ENCODE data around the gene AHRR. TPM values are rescaled to one million over a fixed set of nuclear protein-coding genes. Genes with fewer than 3 reads are reported as not detected.

Gene AHRR
- total RNA-seq, 4 donors from 2014 or later, result 1.3 to 8.8 (median 1.5) TPM

DNA sequence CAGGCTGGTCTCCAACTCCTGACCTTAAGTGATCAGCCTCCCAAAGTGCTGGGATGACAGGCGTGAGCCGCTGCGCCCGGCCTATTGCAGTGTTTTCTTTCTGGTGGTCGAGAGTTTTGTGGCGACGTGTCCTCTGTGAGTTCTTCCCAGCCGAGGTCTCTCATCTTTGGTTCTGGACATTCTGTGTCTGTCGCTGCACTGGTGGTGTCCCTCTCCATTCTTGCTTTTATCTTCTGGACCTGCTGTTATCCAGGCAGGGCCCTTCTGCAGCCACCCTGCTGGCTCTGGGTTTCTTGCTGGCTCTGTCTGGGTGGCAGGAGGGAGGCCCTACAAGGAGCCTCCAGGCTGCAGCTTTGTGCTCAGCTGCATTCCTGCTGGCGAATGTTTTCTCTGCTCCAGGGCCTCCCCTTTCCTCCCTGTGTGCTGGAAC lies 72.3 kb downstream of the AHRR start:
- H3K9me3 ChIP-seq, result no peaks in the 10 kb centered on the region
- H3K36me3 ChIP-seq, result no peaks in the 10 kb centered on the region
- TF ChIP-seq POLR2AphosphoS5 (IDR thresholded peaks at IDR 0.05), result no peak
- TF ChIP-seq EP300 (IDR thresholded peaks at IDR 0.05; ENCODE audit: low read depth), result no peak
- TF ChIP-seq POLR2A (IDR thresholded peaks at IDR 0.05), result no peak
- TF ChIP-seq, protein P1, sequence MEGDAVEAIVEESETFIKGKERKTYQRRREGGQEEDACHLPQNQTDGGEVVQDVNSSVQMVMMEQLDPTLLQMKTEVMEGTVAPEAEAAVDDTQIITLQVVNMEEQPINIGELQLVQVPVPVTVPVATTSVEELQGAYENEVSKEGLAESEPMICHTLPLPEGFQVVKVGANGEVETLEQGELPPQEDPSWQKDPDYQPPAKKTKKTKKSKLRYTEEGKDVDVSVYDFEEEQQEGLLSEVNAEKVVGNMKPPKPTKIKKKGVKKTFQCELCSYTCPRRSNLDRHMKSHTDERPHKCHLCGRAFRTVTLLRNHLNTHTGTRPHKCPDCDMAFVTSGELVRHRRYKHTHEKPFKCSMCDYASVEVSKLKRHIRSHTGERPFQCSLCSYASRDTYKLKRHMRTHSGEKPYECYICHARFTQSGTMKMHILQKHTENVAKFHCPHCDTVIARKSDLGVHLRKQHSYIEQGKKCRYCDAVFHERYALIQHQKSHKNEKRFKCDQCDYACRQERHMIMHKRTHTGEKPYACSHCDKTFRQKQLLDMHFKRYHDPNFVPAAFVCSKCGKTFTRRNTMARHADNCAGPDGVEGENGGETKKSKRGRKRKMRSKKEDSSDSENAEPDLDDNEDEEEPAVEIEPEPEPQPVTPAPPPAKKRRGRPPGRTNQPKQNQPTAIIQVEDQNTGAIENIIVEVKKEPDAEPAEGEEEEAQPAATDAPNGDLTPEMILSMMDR (IDR thresholded peaks at IDR 0.05), result no peak
- in situ Hi-C loops (cut with MboI; ENCODE audit: low pct_ligation_motif_present in 1 of 4, low pct_unique_long_range_greater_than_20kb in 1 of 4, low sequenced_read_pairs in 3 of 4) (no loop called here), intact Hi-C loops (cut with DNase I; ENCODE audit: low total_unique reads) (no loop called here)
- H3K4me1 ChIP-seq, result peaks cover 0 to 10% (median 0%) of the 10 kb centered on the region in 4 donors
- WGBS, 2 donors (ENCODE audit: low coverage in 1 of 2), result 88 to 89% methylated on average over 5 to 10 of the region's 10 CpGs
- H3K27ac ChIP-seq, result no peak overlapping the region
- peaks cover under 1% of the 10 kb centered on the region for H3K27me3 ChIP-seq
- no peak overlapping the region for H3K4me3 ChIP-seq
- no peak for DNase-seq

DNA sequence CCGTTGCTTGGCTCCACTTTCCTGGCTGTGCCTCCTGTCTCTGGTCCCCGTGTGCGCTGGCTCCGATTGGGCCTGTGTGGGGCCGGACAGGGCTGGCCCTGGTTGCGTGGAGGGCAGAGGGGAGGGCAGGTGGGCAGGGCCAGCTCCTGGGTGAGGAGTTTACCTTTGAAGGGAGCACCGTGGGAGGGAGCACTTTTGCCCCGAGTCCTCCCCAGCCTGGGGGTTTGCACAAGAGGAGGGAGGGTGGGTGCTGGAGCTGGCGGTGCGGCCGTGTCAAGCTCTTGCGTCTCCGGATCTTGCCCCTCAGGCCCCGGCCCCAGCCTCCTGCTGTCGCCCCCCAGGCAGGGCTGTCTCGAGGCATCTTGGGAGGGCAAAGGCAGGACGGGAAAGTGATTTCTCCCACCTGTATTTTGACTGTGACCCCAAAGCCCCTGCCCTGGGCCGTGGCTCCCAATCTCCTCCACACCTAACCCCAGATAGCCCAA lies 73.2 kb downstream of the AHRR start:
- TF ChIP-seq, protein P1 (IDR thresholded peaks at IDR 0.05), result no peak
- TF ChIP-seq EP300 (IDR thresholded peaks at IDR 0.05; ENCODE audit: low read depth) (no peak), POLR2A (IDR thresholded peaks at IDR 0.05) (no peak), POLR2AphosphoS5 (IDR thresholded peaks at IDR 0.05) (no peak)
- no peak for DNase-seq
- H3K36me3 ChIP-seq, result no peaks in the 10 kb centered on the region
- H3K9me3 ChIP-seq, result no peaks in the 10 kb centered on the region
- peaks cover 0 to 13% (median 4%) of the 10 kb centered on the region in 4 donors for H3K4me1 ChIP-seq
- in situ Hi-C loops (cut with MboI; ENCODE audit: low pct_ligation_motif_present in 1 of 4, low pct_unique_long_range_greater_than_20kb in 1 of 4, low sequenced_read_pairs in 3 of 4), result no loop called here
- 78% methylated on average over 17 of the region's 18 CpGs; no CpG with 5 or more reads in 1 of the 2 donors for WGBS, 2 donors (ENCODE audit: low coverage in 1 of 2)
- no peak overlapping the region for H3K4me3 ChIP-seq
- peak overlapping the region in 3 of 4 donors; percentile 27 to 52 (median 35) for H3K27ac ChIP-seq
- peaks cover 8% of the 10 kb centered on the region for H3K27me3 ChIP-seq
- intact Hi-C loops (cut with DNase I; ENCODE audit: low total_unique reads), result no loop called here

DNA sequence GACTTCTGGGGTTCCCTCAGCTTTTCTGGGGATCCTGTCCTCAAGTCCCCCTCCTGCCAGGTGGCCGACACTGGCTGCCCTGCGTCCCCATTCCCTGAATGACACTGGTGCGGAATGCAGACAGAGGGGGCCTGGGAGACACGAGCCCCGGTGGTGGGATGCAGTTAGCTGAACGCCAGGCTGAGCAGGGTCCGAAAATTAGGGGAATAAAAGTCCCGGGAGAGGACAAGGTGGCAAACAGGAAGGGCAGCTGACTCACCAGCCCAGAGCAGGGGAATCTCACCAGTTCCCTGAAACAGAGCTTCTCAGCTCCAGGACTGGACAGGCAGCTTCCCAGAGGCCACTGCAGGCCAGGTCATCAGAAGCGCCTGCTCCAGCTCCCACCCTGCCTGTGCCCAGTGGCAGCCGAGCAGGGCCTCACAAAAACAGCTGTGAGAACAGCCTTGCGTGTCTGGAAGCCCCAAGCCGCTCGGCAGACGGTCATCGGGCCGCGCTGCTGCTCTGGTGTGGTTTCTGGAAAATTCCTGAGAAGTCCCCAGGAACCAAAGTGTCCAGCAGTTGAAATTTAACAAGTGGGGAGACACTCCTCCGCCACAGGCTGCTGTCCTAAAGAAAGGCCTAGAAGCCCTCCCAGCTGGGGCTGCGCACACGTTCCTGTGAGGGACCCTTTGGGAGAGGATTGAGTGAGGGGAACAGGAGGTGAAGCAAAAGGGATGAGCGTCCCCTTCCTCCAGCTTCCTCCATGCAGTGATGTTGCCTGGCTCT lies 73.8 kb downstream of the AHRR start:
- in situ Hi-C loops (cut with MboI; ENCODE audit: low pct_ligation_motif_present in 1 of 4, low pct_unique_long_range_greater_than_20kb in 1 of 4, low sequenced_read_pairs in 3 of 4), result no loop called here
- no peaks in the 10 kb centered on the region for H3K36me3 ChIP-seq
- intact Hi-C loops (cut with DNase I; ENCODE audit: low total_unique reads), result no loop called here
- H3K27me3 ChIP-seq, result peaks cover 14% of the 10 kb centered on the region
- no peak for TF ChIP-seq EP300 (IDR thresholded peaks at IDR 0.05; ENCODE audit: low read depth)
- no peak for DNase-seq
- peak overlapping the region; percentile 25 to 52 (median 31) for H3K27ac ChIP-seq
- 78 to 85% methylated on average over 4 to 21 of the region's 21 CpGs for WGBS, 2 donors (ENCODE audit: low coverage in 1 of 2)
- no peak overlapping the region for H3K4me3 ChIP-seq
- H3K9me3 ChIP-seq, result no peaks in the 10 kb centered on the region
- peaks cover 0 to 19% (median 10%) of the 10 kb centered on the region in 4 donors for H3K4me1 ChIP-seq

DNA sequence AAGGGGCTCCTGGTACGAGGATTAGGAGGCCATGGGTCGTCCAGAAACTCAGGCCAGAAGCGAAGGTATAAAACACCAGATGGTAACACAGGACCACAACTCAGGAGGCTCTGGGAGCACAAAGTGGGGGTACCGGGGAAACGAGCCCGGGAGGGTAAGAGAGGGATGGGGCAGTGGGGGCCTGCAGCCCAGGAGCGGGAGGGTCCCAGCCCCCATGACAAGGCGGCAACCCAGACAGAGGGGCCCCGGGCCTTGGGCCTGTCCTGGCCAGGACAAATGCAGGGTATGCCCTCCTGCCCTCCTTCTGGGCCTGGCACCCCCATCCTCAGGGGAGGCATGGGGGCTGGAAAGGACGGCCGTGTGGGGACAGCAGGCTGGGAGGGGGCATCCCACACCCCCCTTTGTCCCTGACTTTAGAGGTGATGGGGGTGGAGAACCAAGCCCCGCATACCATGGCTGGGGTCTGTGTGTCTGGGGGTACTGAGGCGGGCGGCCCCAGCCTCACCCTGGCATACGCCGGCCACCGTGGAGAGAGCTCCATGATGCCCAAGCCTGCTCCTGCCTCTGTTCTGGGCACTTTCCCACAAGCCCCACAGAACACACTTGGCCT lies 74.5 kb downstream of the AHRR start:
- in situ Hi-C loops (cut with MboI; ENCODE audit: low pct_ligation_motif_present in 1 of 4, low pct_unique_long_range_greater_than_20kb in 1 of 4, low sequenced_read_pairs in 3 of 4), result no loop called here
- peak overlapping the region in 2 of 4 donors; percentile 35 to 52 for H3K27ac ChIP-seq

More for the DNA sequence above, 74.5 kb downstream of the AHRR start:
- H3K4me3 ChIP-seq, result no peak overlapping the region
- H3K4me1 ChIP-seq, result peaks cover 0 to 21% (median 12%) of the 10 kb centered on the region in 4 donors
- no peaks in the 10 kb centered on the region for H3K9me3 ChIP-seq
- peaks cover 20% of the 10 kb centered on the region for H3K27me3 ChIP-seq
- DNase-seq, result no peak
- 90 to 91% methylated on average over 9 to 17 of the region's 17 CpGs for WGBS, 2 donors (ENCODE audit: low coverage in 1 of 2)
- intact Hi-C loops (cut with DNase I; ENCODE audit: low total_unique reads), result no loop called here
- H3K36me3 ChIP-seq, result no peaks in the 10 kb centered on the region
- TF ChIP-seq, protein P1 (IDR thresholded peaks at IDR 0.05), result no peak

Data from transverse colon (tissue), 4 donors.